Esophagus squamous epithelium (tissue), 5 donors: ENCODE data around the gene VWA8. TPM values are rescaled to one million over a fixed set of nuclear protein-coding genes. Genes with fewer than 3 reads are reported as not detected.

Experiments used
- DNase-seq: peaks from one replicate; lab custom pipeline; 2025; lab: John Stamatoyannopoulos, UW
- H3K27ac ChIP-seq, 4 donors: fragments of 200-600 bp; sonication (generic); one replicate each; pipeline ENCODE4 v1.5.1; 2016 to 2019; ENCODE audit warnings: mild to moderate bottlenecking in 1 of 4
- H3K27me3 ChIP-seq, 4 donors: fragments of 200-600 bp; sonication (generic); 1 replicate in 3 of 4; 2 replicates in 1 of 4; pipeline versions ENCODE4 v1.5.1 to v1.6.0; 2017 to 2021; ENCODE audit warnings: antibody characterized with exemption in 1 of 4
- H3K36me3 ChIP-seq, 3 donors: fragments of 200-600 bp; sonication (generic); one replicate each; pipeline ENCODE4 v1.5.1; 2016 to 2019
- H3K4me1 ChIP-seq, 3 donors: fragments of 200-600 bp; sonication (generic); one replicate each; pipeline ENCODE4 v1.5.1; 2017 to 2019
- H3K4me3 ChIP-seq, 4 donors: fragments of 200-600 bp; sonication (generic); 1 replicate in 3 of 4; 2 replicates in 1 of 4; pipeline ENCODE4 v1.5.1; 2016 to 2019; ENCODE audit warnings: mild to moderate bottlenecking in 2 of 4, moderate library complexity in 1 of 4
- H3K9me3 ChIP-seq, 3 donors: fragments of 200-600 bp; sonication (generic); one replicate each; pipeline ENCODE4 v1.5.1; 2016 to 2019
- POLR2A ChIP-seq, 4 donors: fragments of 450-650 bp; IDR thresholded peaks; one replicate each; pipeline ENCODE4 v1.6.1; 2017; ENCODE audit warnings: antibody characterized with exemption in 4 of 4, mild to moderate bottlenecking in 4 of 4, moderate library complexity in 3 of 4
- WGBS, 2 donors: methylation state at CpG; one replicate each; pipeline ENCODE4 v1.1.5; 2018; 5-methylcytosine and 5-hydroxymethylcytosine counted together
- intact Hi-C: fragments of 100-400 bp; cut with DNase I; formaldehyde crosslinking; loops from one replicate; pipeline ENCODE4 v1.15.0; 2022
- total RNA-seq, 4 donors: library from RNA; depleted of rRNA; stranded (reverse); fragments of >200 nt; gene quantifications; one replicate each; pipeline ENCODE4 v1.1.0, GENCODE V29; 2016
- TF ChIP-seq, protein P1 (sequence below), 6 experiments: fragments of 450-650 bp in 4 of 6; fragments of 200-600 bp in 2 of 6; sonication (generic) in 2 of 6; IDR thresholded peaks; one replicate each; pipeline ENCODE4 v1.5.1; 2016 to 2019; ENCODE audit warnings: antibody characterized with exemption in 6 of 6, mild to moderate bottlenecking in 4 of 6, moderate library complexity in 4 of 6
- donor health status: DM: yes; HTN: yes; CAD: no.

Gene VWA8
- total RNA-seq, 4 donors from 2014 or later = 10.5 to 23.7 (median 17.3) TPM

DNA sequence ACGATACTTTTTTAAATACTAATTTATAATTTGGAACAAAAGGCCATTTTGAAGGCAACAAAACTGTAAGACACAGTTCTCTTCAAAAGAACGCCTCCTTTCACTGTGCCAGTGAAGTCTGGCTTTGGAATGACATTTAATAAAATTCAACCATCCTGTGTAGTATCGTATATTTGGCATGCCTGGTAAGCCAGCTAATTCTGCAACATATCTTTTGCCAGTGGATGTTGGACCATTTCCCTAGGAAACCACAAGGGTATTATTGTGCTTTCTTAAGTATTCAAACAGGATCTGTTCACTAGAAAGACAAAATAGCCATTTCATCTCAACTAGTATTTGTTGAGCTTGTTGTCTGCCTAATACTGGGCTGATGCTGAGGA is 391.9 kb downstream of the VWA8 start:
- Histone ChIP-seq H3K9me3 (no peaks in the 10 kb centered on the region), H3K4me3 (no peak overlapping the region), H3K4me1 (peaks cover 0 to 6% (median 0%) of the 10 kb centered on the region in 3 donors), H3K36me3 (peaks cover 0 to 38% (median 0%) of the 10 kb centered on the region in 3 donors), H3K27me3 (no peaks in the 10 kb centered on the region), H3K27ac (no peak overlapping the region)
- intact Hi-C loops = no loop called here
- TF ChIP-seq POLR2A (IDR thresholded peaks at IDR 0.05) = no peak
- TF ChIP-seq, protein P1, sequence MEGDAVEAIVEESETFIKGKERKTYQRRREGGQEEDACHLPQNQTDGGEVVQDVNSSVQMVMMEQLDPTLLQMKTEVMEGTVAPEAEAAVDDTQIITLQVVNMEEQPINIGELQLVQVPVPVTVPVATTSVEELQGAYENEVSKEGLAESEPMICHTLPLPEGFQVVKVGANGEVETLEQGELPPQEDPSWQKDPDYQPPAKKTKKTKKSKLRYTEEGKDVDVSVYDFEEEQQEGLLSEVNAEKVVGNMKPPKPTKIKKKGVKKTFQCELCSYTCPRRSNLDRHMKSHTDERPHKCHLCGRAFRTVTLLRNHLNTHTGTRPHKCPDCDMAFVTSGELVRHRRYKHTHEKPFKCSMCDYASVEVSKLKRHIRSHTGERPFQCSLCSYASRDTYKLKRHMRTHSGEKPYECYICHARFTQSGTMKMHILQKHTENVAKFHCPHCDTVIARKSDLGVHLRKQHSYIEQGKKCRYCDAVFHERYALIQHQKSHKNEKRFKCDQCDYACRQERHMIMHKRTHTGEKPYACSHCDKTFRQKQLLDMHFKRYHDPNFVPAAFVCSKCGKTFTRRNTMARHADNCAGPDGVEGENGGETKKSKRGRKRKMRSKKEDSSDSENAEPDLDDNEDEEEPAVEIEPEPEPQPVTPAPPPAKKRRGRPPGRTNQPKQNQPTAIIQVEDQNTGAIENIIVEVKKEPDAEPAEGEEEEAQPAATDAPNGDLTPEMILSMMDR (IDR thresholded peaks at IDR 0.05) = no peak
- WGBS, 2 donors = 36 to 53% methylated on average over 3 of the region's 3 CpGs
- DNase-seq = no peak

DNA sequence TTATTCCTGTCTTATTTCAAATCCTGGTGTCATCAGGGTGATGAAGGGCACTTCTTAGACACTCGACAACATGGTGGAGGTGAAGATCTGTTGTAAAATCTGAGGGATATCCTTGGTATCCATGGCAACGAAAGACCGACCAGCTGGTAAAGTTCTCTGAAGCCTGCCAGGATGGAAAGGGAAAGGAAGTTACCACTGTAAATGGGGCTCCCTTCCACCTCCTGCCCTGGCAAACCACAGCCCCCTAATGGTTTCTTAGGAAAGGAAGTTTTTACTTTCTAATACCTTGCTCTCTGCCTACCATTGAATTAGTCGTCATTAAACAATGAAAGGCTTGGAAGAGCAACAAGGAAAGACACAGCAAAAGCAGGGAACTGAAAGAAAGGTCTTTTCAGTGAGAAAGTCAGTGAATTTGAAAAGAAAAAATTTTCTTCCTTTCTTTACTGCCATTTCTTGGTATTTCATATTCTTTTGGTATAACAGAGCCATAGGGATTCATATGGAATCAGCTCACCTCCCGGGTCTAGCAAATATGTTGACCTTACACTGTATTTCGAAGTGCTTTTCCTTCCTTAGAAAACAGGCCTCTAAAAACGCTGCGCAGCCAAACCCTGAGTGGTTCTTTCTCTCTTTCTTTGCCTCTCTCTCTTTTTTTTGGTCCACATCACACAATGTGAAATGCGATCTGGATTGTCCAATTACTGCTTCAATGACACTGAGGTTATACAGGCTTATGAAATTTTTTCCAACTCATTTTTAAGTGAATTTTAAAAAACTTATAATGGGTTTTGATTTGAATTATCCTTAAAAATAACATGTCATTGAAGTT is 392.6 kb downstream of the VWA8 start:
- Histone ChIP-seq H3K9me3 (no peaks in the 10 kb centered on the region), H3K27ac (no peak overlapping the region), H3K36me3 (peaks cover 0 to 34% (median 0%) of the 10 kb centered on the region in 3 donors), H3K4me3 (no peak overlapping the region), H3K27me3 (no peaks in the 10 kb centered on the region), H3K4me1 (peaks cover 0 to 12% (median 0%) of the 10 kb centered on the region in 3 donors)
- no peak for TF ChIP-seq POLR2A (IDR thresholded peaks at IDR 0.05)
- TF ChIP-seq, protein P1 (IDR thresholded peaks at IDR 0.05) = no peak
- intact Hi-C loops = no loop called here
- 82 to 91% methylated on average over 9 of the region's 9 CpGs for WGBS, 2 donors
- no peak for DNase-seq

DNA sequence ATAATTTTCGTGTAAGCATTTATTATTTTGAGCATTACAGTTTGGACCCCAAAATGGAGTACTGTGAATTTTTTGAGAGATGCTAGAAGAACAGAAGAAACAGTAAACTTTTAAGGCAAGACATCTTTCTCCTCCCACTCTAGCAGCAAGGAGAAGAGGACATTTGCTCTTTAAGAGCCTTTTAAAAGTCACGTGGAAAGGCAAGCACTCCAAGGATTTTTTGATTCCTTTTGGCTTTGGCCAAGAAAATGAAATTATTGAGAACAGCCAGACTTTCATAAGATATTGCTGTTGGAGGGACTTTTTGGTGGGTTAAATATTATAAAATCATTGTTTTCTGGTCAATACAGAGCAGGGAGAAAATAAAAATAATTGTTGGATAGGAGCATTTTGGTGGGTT is 393.5 kb downstream of the VWA8 start:
- Histone ChIP-seq H3K4me3 (no peak overlapping the region), H3K27me3 (no peaks in the 10 kb centered on the region), H3K4me1 (peaks cover 0 to 22% (median 3%) of the 10 kb centered on the region in 3 donors), H3K9me3 (no peaks in the 10 kb centered on the region), H3K36me3 (peaks cover 0 to 34% (median 0%) of the 10 kb centered on the region in 3 donors), H3K27ac (no peak overlapping the region)
- TF ChIP-seq POLR2A (IDR thresholded peaks at IDR 0.05) = no peak
- TF ChIP-seq, protein P1 (IDR thresholded peaks at IDR 0.05) = no peak
- no peak for DNase-seq
- WGBS, 2 donors = 84 to 86% methylated on average over 2 of the region's 2 CpGs
- intact Hi-C loops = no loop called here

DNA sequence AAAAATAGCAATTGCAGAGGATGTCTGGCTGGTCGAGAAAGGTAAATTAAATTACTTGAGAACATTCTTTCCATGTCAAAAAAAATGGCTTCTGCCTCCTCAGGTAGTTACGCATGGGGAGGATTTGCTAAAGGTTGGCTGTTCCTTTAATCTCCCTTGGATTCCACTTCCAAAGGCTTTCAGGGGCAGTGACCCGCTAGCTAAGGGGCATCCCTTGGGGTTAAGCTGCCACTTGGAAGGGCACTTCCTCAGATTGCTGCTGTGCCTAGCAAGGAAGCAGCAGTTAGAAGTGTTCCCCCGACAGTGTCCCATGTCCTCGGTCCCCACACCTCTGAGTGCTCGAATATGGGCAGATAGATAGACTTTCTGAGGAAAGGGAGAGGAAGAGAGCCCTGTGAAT is 395.1 kb downstream of the VWA8 start:
- no peak for TF ChIP-seq POLR2A (IDR thresholded peaks at IDR 0.05)
- TF ChIP-seq, protein P1 (IDR thresholded peaks at IDR 0.05) = no peak
- intact Hi-C loops = no loop called here
- peaks cover 0 to 28% (median 0%) of the 10 kb centered on the region in 3 donors for H3K36me3 ChIP-seq
- H3K4me3 ChIP-seq = no peak overlapping the region
- 85 to 88% methylated on average over 3 to 4 of the region's 6 CpGs for whole genome bisulfite sequencing, 2 donors
- H3K9me3 ChIP-seq = no peaks in the 10 kb centered on the region
- no peak overlapping the region for H3K27ac ChIP-seq
- DNase-seq = no peak
- H3K27me3 ChIP-seq = no peaks in the 10 kb centered on the region
- peaks cover 0 to 34% (median 9%) of the 10 kb centered on the region in 3 donors for H3K4me1 ChIP-seq

DNA sequence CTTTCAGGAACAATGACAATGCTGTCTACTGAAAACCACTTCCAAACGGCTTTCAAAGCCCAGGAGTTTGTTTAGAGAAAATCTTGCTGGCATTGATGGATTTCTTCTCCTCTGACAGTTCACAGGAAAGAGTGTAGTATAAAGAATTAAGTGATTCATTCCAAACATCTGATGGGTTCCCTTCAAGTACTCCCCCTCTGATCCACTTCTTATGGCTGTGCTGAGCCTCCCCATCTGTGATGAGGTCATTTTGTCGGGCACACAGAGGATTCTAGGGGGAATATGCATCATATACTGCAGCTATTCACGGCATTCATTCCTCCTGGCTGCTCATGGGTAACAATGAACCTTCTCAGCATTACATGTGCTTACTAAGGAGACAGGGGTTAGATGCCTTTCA is 395.7 kb downstream of the VWA8 start:
- Histone ChIP-seq H3K27ac (no peak overlapping the region), H3K9me3 (no peaks in the 10 kb centered on the region), H3K4me1 (peaks cover 0 to 34% (median 9%) of the 10 kb centered on the region in 3 donors), H3K36me3 (peaks cover 0 to 22% (median 0%) of the 10 kb centered on the region in 3 donors), H3K4me3 (no peak overlapping the region), H3K27me3 (no peaks in the 10 kb centered on the region)
- DNase-seq = no peak
- intact Hi-C loops = no loop called here
- TF ChIP-seq POLR2A (IDR thresholded peaks at IDR 0.05) = no peak
- TF ChIP-seq, protein P1 (IDR thresholded peaks at IDR 0.05) = no peak
- 42 to 43% methylated on average over 3 of the region's 3 CpGs for WGBS, 2 donors
